Amniotic epithelial cell (primary cell): ENCODE data around the gene ISG15.
"Not testable (repeated sequence)": the region's sequence is repeated elsewhere in the genome, so short reads cannot be mapped to it uniquely, and the experiment has no call there.

ENCODE experiments used
- DNase-seq: peaks from one replicate; pipeline ENCODE4 v3.0.0-alpha.2; 2010; ENCODE audit warnings: low read depth

Gene ISG15

DNA sequence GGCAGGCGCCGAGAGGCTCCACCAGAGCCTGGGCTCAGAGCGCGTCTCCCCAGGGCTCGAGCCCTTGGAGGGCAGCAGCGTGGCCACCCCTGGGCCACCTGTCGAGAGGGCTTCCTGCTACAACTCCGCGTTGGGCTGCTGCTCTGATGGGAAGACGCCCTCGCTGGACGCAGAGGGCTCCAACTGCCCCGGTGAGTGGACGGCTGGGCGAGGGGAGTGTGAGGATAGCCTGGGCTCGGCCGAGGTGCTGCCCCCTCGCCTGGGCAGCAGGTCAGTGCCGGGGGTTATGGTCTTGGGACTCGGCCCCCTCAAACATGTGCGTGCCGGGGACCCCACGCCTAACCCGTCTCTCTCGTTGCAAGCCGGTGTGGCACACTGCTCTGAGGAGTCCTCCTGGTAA, 33.5 kb downstream of the ISG15 start:
- DNase-seq = no peak

DNA sequence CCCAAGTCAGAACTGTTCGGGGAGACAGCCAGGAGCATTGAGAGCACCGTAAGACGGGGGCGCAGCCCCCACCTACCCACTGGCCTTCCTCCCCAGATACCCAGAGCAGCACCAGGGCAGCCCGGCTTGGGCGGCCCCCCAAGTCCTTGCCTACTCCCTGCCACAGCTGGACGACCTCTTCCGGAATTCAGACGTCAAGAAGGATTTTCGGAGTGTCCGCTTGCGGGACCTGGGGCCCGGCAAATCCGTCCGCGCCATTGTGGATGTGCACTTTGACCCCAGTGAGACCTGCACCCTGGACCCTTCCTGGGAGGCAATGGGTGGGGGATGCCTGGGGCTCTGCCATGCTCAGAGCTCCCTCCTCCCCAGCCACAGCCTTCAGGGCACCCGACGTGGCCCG, 34.1 kb downstream of the ISG15 start:
- DNase-seq = no peak

DNA sequence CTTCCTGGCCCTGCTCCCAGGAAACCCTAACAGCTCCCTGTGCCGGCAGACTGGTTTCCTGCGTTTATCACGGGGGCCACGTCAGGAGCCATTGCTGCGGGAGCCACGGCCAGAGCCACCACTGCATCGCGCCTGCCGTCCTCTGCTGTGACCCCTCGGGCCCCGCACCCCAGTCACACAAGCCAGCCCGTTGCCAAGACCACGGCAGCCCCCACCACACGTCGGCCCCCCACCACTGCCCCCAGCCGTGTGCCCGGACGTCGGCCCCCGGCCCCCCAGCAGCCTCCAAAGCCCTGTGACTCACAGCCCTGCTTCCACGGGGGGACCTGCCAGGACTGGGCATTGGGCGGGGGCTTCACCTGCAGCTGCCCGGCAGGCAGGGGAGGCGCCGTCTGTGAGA, 34.7 kb downstream of the ISG15 start:
- DNase-seq = no peak

DNA sequence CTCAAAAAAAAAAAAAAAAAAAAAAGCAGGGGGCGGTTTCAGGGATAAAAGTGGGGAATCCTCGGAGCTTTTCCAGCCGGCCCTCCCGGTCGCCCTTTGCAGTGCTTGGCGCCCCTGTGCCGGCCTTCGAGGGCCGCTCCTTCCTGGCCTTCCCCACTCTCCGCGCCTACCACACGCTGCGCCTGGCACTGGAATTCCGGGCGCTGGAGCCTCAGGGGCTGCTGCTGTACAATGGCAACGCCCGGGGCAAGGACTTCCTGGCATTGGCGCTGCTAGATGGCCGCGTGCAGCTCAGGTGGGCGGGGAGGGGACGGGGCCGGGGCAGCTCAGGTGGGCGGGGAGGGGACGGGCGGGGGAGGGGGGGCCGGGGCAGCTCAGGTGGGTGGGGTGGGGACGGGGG, 35.5 kb downstream of the ISG15 start:
- no peak for DNase-seq

DNA sequence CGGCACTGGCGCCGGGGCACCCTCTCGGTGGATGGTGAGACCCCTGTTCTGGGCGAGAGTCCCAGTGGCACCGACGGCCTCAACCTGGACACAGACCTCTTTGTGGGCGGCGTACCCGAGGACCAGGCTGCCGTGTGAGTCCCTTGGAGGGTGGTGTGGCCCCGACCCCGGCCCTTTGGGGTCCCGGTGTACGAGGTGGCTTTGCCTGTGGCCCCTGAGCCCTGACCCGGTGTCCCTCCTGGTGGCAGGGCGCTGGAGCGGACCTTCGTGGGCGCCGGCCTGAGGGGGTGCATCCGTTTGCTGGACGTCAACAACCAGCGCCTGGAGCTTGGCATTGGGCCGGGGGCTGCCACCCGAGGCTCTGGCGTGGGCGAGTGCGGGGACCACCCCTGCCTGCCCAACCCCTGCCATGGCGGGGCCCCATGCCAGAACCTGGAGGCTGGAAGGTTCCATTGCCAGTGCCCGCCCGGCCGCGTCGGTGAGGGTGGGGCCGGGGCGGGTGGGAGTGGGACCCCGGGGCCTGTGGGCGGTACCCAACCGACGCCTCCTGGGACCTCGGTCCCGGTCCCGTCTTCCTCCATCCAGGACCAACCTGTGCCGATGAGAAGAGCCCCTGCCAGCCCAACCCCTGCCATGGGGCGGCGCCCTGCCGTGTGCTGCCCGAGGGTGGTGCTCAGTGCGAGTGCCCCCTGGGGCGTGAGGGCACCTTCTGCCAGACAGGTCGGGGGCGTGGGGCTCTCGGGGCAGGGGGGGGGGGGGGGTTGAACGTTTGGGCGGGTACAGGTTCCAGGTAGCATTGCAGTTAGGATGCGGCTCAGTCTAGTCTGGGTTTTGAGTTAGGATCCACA, 36.2 kb downstream of the ISG15 start:
- no peak for DNase-seq

DNA sequence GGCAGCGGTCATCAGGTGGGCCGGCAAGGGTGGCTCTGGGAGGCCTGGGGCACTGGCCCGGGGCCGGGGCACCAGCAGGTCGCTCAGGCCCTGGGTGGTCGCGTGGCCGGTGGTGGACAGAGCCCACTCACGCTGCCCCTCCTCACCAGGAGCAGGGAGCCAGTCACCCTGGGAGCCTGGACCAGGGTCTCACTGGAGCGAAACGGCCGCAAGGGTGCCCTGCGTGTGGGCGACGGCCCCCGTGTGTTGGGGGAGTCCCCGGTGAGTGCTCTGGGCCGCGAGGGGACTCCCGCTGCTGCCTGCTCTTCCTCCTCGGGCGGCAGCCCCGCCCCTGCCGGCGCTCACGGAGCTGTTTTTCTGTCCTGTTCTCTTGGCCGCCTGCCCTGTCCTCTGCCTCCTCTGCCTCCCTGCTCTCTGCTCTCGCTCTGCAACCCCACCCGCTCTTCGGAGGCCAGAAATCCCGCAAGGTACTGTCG, 37.3 kb downstream of the ISG15 start:
- no peak for DNase-seq

DNA sequence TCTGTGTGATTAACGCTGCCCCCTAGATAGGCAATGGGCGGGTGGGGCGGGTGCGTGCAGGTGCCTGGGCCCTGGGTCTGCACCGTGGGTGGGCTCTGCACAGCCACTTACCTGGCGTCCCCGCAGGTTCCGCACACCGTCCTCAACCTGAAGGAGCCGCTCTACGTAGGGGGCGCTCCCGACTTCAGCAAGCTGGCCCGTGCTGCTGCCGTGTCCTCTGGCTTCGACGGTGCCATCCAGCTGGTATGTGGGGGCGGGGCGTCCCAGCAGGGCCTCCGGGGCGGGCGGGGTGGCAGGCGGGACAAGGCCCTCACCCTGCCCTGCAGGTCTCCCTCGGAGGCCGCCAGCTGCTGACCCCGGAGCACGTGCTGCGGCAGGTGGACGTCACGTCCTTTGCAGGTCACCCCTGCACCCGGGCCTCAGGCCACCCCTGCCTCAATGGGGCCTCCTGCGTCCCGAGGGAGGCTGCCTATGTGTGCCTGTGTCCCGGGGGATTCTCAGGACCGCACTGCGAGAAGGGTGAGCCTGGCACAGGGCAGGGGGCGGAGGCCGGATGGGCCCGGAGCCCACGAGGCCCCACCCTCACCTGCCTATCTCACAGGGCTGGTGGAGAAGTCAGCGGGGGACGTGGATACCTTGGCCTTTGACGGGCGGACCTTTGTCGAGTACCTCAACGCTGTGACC, 38.0 kb downstream of the ISG15 start:
- DNase-seq = no peak

DNA sequence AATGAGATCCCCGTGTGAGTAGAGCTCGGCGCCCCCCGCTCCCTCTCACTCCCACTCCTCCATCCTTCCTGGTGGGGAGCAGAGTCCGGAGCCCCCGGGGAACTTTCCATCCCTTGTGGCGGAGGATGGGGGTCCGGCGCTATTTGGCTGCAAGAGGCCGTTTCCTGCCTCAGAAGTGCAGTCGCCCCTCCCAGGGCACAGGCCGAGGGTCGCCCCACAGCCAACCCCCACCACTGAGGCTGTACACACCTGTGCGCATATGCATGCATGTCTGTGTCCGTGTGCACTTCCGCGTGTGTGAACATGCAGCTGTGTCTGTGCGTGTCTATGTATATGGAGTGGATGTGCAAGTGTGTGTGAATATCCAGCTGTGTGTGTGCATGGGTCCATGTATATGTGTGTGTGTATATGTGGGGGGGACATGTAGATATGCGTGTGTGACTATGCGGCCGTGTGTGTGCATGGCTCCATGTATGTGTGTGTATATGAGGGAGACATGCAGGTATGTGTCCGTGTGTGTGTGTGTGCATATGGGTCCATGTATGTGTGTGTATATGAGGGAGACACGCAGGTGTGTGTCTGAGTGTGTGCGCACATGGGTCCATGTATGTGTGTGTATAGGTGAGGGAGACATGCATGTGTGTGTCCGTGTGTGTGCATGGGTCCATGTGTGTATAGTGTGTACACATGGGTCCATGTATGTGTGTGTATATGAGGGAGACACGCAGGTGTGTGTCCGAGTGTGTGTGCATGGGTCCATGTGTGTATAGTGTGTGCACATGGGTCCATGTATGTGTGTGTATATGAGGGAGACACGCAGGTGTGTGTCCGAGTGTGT, 38.9 kb downstream of the ISG15 start:
- DNase-seq = no peak

DNA sequence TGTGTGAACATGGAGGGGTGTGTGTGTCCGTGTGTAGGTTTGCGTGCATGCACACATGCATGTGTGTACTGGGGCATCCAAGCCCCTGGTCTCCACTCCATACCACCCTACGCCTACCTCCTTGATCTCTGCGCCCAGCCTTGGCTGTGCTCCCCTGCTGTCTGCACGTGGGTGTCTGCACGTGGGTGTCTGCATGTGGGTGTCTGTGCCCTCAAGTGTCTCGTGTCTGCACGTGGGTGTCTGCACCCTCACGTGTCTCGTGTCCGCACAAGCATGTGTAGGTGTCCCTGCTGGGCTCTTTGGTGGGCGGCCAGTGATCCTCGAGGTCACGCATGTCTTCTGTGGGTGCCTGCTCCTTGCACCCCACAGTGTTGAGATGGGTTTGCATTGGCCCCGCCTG, 39.7 kb downstream of the ISG15 start:
- no peak for DNase-seq

DNA sequence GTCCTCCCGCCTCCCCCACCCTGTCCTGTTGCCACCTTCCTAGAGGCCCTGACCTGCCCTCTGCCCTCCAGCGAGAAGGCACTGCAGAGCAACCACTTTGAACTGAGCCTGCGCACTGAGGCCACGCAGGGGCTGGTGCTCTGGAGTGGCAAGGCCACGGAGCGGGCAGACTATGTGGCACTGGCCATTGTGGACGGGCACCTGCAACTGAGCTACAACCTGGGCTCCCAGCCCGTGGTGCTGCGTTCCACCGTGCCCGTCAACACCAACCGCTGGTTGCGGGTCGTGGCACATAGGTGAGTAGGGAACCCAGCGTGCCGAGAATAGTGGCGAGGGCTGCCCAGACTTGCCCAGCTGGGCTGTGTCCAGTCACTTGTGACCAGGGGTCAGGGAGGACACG, 40.4 kb downstream of the ISG15 start:
- no peak for DNase-seq

DNA sequence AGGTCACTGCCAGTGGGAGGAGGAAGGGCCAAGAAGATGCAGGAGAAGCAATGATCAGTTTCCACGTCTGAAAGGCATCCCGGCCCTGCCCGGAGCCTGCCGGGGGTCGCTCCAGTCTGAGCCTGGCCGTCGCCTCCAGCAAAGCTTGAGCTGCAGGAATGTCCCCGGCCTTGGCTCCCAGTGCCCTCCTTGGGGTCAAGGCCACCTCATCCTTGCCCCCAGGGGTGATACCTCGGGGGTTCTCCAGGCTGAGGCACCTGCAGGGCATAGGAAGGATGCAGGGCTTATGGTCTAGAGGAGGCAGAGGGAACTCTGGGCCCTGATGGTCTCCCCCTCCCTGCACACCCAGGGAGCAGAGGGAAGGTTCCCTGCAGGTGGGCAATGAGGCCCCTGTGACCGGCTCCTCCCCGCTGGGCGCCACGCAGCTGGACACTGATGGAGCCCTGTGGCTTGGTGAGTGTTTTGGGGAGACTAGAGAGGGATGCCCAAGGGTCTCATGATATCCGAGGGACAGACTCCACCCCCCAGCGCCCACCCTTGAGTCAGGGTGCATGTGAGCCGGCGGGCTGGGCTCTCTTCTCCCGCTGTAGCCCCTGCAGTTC, 40.9 kb downstream of the ISG15 start:
- DNase-seq = no peak

DNA sequence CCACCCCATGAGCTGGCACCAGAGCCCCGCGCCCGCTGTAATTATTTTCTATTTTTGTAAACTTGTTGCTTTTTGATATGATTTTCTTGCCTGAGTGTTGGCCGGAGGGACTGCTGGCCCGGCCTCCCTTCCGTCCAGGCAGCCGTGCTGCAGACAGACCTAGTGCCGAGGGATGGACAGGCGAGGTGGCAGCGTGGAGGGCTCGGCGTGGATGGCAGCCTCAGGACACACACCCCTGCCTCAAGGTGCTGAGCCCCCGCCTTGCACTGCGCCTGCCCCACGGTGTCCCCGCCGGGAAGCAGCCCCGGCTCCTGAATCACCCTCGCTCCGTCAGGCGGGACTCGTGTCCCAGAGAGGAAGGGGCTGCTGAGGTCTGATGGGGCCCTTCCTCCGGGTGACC, 41.7 kb downstream of the ISG15 start:
- no peak for DNase-seq

DNA sequence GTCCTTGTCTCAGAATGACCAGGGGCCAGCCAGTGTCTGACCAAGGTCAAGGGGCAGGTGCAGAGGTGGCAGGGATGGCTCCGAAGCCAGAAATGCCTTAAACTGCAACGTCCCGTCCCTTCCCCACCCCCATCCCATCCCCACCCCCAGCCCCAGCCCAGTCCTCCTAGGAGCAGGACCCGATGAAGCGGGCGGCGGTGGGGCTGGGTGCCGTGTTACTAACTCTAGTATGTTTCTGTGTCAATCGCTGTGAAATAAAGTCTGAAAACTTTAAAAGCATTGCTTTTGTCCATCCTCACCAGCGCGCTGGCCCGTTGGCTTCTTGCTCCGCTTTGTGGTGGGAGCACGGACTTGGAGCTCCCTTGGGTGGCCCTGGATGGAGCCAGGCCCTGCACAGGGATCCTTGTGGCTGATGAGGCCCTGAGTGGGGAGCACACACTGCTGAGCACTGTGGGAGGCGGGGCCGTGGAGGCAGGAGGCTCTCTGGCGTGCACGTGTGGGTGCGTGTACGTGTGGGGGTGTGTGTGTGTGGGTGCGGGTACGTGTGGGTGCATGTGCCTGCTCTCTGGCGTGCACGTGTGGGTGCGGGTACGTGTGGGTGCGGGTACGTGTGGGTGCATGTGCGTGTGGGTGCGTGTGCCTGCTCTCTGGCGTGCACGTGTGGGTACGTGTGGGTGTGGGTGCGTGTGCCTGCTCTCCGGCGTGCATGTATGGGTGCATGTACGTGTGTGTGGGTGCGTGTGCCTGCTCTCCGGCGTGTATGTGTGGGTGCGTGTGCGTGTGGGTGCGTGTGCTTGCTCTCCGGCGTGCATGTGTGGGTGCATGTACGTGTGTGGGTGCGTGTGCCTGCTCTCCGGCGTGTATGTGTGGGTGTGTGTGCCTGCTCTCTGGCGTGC, 42.8 kb downstream of the ISG15 start:
- no peak for DNase-seq

DNA sequence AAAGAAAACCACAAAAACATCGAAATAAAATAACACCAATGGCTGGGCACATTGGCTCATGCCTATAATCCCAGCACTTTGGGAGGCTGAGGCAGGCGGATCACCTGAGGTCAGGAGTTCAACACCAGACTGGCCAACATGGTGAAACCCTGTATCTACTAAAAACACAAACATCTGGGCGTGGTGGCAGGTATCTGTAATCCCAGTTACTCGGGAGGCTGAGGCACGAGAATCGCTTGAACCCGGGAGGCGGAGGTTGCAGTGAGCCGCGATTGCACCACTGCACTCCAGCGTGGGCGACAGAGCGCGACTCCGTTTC, 44.4 kb downstream of the ISG15 start:
- DNase-seq = not testable (repeated sequence)

DNA sequence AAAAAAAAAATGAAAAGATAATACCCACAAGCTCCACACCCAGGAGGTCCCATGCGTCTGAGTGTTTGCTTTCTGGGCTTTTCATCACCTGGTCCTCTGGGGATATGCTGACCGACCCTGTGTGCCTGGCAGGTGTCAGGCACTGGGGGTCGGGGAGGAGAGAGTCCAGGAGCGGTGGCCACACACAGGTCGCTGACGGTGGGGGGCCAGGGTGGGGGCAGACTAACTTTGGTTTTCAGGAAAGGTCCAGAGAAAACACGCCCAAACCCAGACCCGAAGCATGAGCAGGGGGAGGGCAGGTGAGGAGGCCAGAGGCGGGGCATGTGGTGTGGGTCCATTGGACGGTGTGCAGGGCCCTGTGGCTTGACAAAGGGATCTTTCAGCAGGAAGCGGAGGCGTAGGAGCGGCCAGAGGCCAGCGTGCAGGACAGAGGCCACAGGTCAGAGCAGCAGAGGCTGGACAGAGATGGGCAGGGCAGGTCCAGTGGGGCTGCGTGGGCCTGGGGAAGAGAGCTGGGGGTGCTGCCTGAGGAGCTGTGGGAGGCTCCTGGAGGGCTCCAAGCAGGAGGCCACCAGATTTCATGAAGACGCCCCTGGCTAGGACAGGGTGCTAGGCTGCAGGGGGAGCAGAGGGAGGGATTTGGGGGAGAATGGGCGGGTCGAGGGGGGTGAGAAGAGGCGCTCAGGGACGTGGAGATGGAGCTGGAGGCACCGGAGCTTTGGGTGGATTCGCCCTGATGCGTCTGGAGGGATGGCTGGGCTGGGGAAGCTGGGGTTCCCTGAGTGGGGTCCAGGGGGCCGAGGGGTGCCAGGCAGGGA, 45.0 kb downstream of the ISG15 start:
- no peak for DNase-seq

DNA sequence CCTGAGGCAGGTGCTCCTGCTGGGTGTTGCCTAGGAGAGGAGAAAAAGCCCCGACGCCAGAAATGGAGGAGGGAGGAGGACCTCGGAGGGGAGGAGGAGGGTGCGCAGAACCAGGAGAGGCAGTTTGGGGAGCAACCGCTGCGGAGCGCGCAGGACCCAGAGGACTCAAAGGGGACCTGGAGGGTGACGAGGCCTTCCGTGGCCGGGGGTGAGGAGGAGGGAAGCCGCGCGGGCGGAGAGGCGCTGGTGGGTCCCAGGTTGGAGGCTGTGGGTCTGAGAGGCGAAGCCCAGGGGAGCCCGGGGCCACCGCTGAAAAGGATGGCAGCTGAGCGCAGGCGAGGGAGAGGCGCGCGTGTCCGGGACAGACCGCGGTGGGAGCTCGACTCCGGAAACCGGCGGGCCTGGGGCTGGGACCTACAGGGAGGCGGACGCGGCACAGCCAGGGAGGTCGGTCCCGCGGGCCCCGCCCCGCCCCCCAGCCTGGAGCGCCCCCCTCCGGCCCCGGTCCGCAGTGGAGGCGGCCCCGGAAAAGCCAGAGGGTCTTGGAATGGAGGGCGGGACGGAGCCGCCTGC, 45.7 kb downstream of the ISG15 start:
- DNase-seq = no peak

DNA sequence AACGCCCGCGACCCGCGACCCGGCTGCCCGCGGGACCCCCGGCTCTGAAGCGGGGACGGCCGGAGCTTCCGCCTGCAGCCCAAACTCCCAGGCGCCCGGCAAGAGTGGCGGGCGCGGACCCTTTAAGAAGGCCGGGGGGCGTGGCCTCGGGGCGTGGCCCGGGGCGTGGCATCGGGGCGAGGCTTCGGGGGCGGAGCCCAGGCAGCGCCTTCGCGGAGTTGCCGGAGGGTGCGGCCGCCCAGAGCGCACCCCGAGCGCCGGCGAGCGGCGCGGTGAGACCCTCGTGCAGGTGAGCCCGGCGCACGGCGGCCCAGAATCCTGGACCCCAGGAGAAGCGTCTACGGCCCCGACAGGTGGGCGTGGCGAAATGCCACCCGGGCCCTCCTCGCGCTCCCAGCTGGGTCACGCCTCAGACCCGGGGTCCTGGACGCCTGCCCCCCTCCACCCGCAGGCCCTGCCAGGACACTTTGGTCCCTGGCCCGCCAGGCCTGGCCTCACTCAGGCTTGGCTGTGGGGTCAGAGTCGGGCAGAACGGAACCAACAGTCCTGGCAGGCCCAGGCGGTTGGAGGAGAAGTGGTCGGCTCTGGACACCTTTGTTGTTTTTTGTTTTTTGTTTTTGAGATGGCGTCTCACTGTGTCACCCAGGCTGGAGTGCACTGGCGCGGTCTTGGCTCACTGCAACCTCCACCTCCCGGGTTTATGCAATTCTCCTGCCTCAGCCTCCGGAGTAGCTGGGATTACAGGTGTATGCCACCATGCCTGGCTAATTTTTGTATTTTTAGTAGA, 46.4 kb downstream of the ISG15 start:
- DNase-seq = peak; percentile 41

DNA sequence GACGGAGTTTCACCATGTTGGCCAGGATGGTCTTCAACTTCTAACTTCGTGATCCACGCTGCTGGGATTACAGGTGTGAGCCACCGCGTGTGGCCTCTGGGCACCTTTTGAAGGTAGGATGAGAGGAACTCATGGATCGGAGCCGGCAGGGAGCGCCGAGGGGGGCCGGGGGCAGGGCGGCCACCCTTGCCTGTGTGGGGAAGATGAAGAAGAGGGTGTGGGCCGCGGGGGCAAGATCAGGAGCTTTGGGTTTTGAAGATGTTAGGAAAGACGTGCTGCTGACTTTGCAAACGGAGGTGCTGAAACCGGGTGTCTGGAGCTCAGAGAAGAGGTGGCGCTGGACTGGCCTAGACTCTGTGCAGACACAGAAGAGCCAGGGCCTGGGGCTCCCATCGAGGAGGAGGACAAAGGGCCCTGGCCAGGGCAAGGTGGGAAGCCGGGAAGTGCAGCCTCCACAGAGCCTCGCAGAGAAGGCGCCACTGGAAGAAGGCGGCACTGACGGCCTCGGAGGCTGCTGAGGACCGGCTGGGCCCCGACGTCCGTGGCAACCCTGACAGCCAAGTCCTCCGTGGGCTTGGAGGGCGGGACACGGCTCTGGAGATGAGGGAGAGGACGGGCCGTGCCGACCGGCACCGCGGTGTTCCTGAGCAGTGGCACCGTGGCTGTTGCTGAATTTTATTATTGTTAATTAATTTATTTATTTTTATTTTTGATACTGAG, 47.1 kb downstream of the ISG15 start:
- DNase-seq = no peak
